ENCODE data around the gene KCNJ13. TPM values are rescaled to one million over a fixed set of nuclear protein-coding genes. Genes with fewer than 3 reads are reported as not detected.

KCNJ13 gene
- total RNA-seq, 1 experiment from 2014 or later = not detected

GRCh38 chr2:232787806-232788205 is 11.4 kb upstream of the KCNJ13 start:
- Histone ChIP-seq H3K27ac (ENCODE audit: low read depth, low read length) (no peak overlapping the region), H3K79me2 (ENCODE audit: insufficient read depth, low read length) (no peaks in the 10 kb centered on the region), H3K27me3 (ENCODE audit: insufficient read depth, low read length) (no peaks in the 10 kb centered on the region), H3K9me3 (ENCODE audit: control insufficient read depth in 1 of 2, insufficient read depth in 1 of 2, low read depth in 1 of 2, low read length in 2 of 2) (no peaks in the 10 kb centered on the region), H2AFZ (ENCODE audit: low read depth, low read length, poor library complexity, severe bottlenecking) (no peak overlapping the region), H3K9ac (ENCODE audit: low read length) (no peak overlapping the region), H3K4me3 (replicated peaks in 1 of 2; ENCODE audit: low read depth in 1 of 2, low read length in 2 of 2) (no peak overlapping the region), H3K9me2 (ENCODE audit: insufficient read depth) (no peaks in the 10 kb centered on the region), H3K4me2 (ENCODE audit: low read length) (no peak overlapping the region), H4K20me1 (ENCODE audit: insufficient read depth) (no peaks in the 10 kb centered on the region), H3K36me3 (ENCODE audit: control insufficient read depth in 1 of 2, insufficient read depth in 2 of 2, low read length in 2 of 2) (peaks cover 19 to 21% of the 10 kb centered on the region in 2 experiments; a peak in 3 of 4 replicates), H3K4me1 (ENCODE audit: control insufficient read depth in 1 of 2, insufficient read depth in 2 of 2, low read length in 2 of 2) (no peaks in the 10 kb centered on the region)
- intact Hi-C loops (cut with micrococcal nuclease) = no loop called here
- ATAC-seq (no peak), DNase-seq (ENCODE audit: low read depth, low spot score) (no peak)
- CTCF ChIA-PET = no interaction called here
- POLR2A ChIA-PET = no interaction called here
- no peak for TF ChIP-seq REST (IDR thresholded peaks at IDR 0.05; ENCODE audit: low read depth)
- TF ChIP-seq FOSL1 (IDR thresholded peaks at IDR 0.05; ENCODE audit: low read depth) = no peak
- no peak for TF ChIP-seq CEBPB (IDR thresholded peaks at IDR 0.05; ENCODE audit: low read depth)
- TF ChIP-seq EZH2phosphoT487 (IDR thresholded peaks at IDR 0.05; ENCODE audit: borderline replicate concordance) = no peak
- no peak for TF ChIP-seq TCF7L2 (IDR thresholded peaks at IDR 0.05; ENCODE audit: borderline replicate concordance, extremely low read depth, insufficient read depth, insufficient read length)
- no peak for TF ChIP-seq SIN3A (IDR thresholded peaks at IDR 0.05; ENCODE audit: low read depth)
- TF ChIP-seq, protein P1, sequence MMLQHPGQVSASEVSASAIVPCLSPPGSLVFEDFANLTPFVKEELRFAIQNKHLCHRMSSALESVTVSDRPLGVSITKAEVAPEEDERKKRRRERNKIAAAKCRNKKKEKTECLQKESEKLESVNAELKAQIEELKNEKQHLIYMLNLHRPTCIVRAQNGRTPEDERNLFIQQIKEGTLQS (IDR thresholded peaks at IDR 0.05) = no peak
- BruUV-seq (replicated peaks) = no TSS peak
- RAD21 ChIA-PET (ENCODE audit: low non-redundant PET in 1 of 2, low total read pairs in 2 of 2, uncharacterized antibody in 2 of 2, unreplicated experiment in 2 of 2) = no interaction called here
